GM12872 (cell line): ENCODE results near the gene IFFO2.

Experiments used
- TF ChIP-seq, protein P1 (sequence below): IDR thresholded peaks from 3 replicates; pipeline ENCODE4 v1.5.1; 2011; ENCODE audit warnings: low read depth, mild to moderate bottlenecking, low read length, moderate library complexity; ENCODE audit not compliant: insufficient read depth

The IFFO2 gene

DNA sequence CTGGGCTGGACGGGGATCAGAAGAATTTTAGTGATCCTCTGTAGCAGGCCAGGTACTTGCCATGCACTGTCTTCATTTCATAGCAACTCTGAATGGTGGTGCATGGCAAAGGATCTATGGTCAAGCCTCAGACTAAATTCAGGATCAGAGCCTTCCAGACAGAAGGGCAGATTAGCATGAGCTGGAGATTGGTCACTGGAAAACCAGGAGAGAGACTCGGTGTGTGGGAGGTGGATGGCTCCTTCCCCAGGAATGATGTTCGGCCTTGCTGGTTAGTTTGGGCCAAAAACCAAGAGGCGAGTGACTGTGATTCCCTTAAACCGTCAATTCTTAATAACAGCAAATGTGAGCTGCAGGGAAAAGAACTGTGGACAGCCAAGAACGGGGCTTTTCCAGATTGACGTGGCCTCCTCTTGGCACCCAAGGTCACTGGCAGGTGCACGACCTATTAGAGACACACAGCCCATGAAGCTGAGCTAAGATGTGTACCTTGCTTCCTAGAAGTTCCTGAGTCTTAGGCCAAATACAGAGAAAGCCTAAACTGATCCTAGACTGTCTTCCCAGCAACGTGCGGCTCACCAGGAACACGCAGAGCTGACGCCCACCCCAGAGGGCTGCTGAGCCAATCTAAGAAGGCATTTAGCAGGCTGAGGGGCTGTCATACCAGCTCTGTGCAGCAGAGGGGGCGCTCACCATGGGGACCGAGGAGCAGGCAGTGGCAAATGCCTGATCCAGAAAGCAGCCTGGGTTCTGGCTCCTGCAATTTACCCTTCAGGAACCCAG, 72.6 kb downstream of the IFFO2 start:
- TF ChIP-seq, protein P1, sequence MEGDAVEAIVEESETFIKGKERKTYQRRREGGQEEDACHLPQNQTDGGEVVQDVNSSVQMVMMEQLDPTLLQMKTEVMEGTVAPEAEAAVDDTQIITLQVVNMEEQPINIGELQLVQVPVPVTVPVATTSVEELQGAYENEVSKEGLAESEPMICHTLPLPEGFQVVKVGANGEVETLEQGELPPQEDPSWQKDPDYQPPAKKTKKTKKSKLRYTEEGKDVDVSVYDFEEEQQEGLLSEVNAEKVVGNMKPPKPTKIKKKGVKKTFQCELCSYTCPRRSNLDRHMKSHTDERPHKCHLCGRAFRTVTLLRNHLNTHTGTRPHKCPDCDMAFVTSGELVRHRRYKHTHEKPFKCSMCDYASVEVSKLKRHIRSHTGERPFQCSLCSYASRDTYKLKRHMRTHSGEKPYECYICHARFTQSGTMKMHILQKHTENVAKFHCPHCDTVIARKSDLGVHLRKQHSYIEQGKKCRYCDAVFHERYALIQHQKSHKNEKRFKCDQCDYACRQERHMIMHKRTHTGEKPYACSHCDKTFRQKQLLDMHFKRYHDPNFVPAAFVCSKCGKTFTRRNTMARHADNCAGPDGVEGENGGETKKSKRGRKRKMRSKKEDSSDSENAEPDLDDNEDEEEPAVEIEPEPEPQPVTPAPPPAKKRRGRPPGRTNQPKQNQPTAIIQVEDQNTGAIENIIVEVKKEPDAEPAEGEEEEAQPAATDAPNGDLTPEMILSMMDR = peak; percentile 98

DNA sequence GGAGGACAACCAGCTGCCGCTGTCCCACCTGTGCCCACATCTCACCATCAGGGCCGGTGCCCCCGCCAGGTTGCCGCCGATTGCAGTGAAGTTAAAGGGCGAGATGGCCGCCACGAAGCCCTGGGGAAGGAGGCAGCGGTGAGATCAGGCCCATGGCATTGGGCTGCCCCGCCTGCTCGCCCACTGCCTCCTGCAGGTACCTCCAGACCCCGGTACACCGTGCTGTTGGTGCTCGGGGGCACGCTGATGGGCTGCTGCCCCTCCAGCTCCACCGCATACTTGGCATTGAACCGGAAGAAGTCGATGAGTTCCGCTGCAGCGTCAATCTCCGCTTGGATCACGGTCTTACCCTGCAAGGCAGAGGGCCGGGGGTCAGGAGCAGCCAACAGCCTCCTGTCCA, 73.4 kb downstream of the IFFO2 start:
- TF ChIP-seq, protein P1 = no peak

DNA sequence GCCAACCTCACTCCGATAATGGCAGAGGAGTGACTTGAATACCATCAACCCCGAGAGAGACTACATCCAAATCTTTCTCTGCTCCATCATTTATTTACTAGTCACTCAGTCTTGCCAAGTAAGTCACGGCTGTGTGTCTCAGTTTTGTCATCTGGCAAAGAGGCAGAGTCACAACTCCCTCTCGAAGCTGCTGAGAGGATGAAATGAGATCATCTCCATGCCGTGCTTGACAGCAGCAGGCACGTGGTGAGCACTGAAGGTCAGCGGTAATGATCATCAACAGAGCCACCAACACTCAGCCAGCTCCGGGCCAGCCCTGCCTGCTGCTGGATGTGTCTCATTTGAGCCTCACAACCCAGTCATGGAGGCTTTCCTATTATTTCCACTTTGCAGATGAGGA, 74.0 kb downstream of the IFFO2 start:
- TF ChIP-seq, protein P1 = no peak

DNA sequence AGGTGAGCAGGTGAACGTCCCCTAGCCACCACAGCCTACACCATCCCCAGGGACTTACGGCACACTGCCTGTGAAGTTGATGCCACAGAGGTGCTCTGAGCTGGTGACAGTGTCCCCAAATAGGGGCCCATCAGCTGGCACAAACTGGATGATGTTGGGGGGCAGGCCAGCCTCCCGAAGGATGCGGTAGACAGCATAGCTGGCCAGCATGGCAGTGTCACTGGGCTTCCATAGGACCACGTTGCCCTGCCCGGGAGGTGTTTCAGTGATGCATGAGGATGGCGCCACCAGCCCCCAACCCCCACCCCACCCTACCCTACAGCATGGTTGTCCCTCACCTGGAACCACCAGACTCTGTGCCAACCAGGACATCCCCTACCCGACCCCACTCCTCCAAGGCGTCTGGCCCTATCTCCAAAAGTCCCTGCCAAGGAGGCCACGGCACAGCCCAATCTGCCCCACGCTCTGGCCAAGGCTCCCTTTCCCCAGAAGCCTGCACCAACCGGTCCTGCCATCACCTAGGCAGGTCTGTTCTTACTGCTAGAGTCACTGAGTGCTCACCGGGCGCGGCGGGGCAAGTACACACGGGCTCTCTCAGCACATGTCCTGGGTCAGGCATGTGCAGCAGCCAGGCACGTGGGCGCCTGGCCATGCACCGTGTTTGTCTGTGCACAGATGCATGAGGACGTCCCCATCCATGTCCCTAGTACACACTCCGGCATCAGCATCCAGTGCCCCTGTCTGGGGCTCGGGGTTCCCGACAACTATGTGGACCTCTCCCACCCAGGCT, 74.6 kb downstream of the IFFO2 start:
- TF ChIP-seq, protein P1 = no peak

DNA sequence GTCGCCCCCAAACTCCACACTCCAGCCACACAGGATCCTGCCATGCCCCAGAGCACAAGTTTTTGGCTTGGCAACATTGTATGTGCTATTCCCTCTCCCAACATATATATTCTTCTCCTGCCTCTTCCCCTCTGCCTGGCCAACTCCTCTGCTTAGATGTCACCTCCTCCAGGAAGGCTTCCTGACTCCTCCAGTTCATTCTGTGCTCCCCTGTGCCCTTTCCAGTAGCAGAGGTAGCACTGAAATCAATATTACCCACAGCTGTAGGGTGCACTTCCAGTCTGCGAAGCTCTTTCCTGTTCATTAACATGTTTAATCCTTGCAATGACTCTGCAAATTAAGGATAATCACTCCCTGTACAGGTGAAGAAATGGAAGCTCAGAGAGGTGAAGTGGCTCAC, 75.3 kb downstream of the IFFO2 start:
- TF ChIP-seq, protein P1 = no peak

DNA sequence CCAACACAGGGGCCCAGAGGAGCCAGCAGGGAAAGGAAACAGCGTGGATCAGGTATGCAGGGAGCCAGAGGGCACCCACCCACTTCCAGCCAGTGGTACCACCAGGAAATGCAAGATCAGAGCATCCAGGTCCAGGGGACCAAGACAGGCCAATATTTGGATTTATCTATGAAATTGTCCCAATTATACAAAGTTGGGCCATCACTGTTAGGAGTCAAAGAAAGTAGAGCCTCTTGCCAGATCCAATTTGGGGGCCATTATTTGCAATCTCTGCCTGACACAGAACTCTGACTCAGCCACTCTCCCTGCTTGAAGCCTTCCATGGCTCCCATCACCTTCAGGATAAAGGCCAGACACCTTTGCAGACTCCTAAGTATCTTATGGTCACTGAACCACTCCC, 75.9 kb downstream of the IFFO2 start:
- TF ChIP-seq, protein P1 = no peak

DNA sequence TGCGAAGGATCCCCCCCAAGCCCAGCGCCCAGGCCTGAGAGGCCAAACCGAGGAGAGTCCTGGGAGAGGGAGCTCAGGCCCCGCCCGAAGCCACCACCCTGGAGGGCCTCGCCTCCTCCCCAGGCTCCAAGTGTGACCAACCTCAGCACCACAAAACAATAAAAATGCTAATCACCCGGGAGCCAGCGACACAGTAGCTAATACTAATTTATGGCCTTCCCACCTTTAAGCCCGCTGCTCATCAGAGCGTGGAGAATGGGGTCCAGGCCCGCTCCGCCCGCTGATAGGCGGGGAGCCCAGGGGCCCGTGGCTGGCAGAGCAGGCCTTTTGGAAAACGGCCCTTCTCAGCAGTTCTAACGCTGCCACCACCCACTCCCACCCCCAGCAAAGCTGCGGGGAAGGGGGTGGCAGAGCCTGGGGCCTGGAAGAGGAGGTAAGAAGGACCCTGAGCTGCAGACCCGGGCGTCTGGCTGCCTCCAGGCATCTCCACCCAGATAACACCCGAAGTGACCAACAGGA, 76.6 kb downstream of the IFFO2 start:
- TF ChIP-seq, protein P1 = no peak
